Effector CD8-positive, alpha-beta T cell (primary cell): Measurements from ENCODE around the gene SYT17.

Source experiments
- DNase-seq: peaks from one replicate; lab custom pipeline; 2025; lab: John Stamatoyannopoulos, UW
- total RNA-seq, 4 experiments: gene quantifications; one replicate each; lab custom pipeline; 2026; lab: John Stamatoyannopoulos, UW

SYT17 gene, protein sequence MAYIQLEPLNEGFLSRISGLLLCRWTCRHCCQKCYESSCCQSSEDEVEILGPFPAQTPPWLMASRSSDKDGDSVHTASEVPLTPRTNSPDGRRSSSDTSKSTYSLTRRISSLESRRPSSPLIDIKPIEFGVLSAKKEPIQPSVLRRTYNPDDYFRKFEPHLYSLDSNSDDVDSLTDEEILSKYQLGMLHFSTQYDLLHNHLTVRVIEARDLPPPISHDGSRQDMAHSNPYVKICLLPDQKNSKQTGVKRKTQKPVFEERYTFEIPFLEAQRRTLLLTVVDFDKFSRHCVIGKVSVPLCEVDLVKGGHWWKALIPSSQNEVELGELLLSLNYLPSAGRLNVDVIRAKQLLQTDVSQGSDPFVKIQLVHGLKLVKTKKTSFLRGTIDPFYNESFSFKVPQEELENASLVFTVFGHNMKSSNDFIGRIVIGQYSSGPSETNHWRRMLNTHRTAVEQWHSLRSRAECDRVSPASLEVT
- 0 reads per million in 4 experiments for total RNA-seq

GRCh38 chr16:19167710-19168370 lies at the start of gene SYT17:
Gene SYT17 (plus strand): TSS chr16:19168240. CDS start chr16:19168647, 407 bp downstream.
- no peak for DNase-seq

DNA sequence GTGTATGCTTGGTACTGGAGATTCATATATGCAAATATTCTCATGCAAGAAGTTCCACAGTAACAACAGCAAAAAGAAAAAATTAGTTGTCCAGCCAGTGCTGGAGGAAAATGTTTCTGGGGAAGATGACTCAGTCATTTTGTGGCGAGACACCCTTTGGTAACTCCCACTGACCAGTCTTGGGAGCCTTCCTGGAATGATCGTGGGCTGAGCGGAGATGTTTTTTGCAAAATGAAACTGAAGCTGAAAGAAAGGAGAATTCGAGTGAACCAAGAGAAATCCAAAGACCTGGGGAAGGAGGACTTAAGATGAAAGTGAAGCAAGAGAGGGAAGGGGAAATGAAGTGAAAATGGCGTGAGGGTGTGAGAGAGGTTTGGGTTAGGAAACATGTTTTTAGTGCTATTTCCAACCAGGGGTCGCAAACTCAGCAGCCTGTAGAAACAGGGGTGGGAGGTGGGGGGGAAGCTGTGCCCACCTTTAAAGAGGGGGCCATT lies 49.1 kb upstream of the SYT17 start:
- no peak for DNase-seq

- DNase-seq, result no peak
These were observed 48.5 kb upstream of the SYT17 start for GRCh38 chr16:19119564-19119963.

GRCh38 chr16:19123535-19124178 lies 44.4 kb upstream of the SYT17 start:
- no peak for DNase-seq

- no peak for DNase-seq
These were observed 41.7 kb upstream of the SYT17 start for GRCh38 chr16:19126300-19126699.

GRCh38 chr16:19127205-19127604 lies 40.8 kb upstream of the SYT17 start:
- DNase-seq, result no peak

- DNase-seq, result no peak
These were observed 40.3 kb upstream of the SYT17 start for GRCh38 chr16:19127674-19128131.

DNA sequence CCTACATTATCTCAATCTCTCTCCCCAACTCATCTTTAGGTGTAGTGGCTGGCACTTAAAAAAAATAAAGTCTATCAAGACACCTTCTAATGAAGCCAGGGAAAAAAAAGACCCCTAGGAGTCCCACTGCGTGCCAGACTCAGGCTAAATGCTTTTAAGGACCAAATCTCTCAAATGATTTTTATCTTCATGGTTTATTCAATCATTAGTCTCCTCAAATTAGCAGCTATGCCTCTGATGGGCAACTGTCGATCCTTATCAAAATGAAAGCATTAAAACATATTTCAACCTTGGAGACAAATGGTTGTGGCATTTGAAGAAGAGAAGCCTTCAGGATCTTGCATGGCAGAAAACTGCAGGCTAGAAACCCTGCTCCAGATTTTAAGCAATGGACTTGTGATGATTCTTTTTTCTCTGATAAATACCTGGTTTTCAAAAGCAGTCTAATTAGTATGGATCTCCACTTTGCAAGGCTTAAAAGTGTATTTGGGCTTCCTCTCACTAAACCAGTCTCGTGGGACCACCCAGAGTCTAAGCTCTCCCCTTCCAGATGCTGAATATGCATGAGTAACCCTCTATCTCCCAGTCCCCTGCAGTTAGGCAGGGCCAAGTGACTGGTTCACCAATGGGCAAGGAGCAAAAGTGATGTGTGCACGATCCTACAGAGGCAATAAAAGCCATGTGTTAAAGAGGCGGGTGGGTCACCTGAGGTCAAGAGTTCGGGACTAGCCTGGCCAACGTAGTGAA lies 39.4 kb upstream of the SYT17 start:
- DNase-seq, result no peak

DNA sequence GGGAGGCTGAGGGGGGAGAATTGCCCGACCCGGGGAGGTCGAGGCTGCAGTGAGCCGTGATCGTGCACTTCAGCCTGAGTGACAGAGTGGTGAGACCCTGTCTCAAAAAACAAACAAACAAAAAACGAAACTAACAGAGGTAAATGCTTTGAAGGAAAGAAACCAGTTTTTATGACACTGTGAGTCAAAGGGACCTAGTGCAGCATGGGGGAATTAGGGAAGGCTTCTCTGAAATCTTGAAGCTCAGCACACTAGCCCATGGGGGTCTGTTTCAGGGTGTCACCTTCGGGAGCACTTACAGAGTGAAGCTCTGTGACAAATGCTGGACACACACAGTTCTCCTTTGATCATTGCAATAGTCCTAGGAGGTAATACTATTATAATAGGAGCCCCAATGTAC lies 37.7 kb upstream of the SYT17 start:
- no peak for DNase-seq

DNA sequence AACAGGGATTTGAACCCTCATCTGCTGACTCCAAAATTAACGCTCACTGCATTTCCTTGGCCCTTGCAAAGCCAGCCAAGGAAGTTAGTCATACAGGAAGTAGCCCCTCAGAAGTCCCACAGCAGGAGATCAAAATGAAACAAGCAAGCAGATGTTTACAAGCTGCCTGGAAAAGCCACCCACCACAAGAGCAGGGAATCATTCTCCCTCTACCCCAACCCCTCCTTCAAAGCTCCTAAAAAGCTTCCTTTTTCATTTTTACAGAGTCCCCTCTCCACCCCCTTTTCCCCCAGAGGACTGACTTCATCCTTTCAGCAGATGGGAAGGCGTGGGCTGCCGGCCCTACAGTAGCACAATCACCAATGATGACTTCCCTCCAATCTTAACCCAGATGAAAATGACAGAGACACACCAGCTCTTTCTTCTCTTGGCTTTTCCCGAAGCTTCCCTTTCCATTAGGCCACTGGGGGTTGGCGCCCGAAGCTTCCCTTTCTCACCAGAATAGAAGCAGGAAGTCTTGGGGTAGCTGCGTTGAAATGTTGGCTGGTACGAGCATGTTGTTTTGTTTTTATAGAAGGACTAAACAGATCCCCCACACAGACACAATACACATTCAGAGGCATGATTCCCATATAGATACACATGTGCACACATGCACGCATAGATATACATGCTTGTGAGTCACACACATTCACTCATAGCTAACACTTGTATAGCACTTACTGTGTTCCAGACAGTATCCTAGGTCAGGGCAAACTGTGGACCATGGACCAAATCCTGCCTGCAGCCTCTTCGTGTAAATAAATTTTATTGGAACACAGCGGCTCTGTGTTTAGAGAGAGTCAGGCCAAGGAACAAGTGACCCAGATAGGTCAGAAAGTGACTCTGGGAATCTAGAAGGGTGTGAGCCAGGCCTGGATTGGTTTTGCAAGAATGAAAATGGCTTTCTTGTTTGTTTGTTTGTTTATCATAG lies 36.9 kb upstream of the SYT17 start:
- no peak for DNase-seq

DNA sequence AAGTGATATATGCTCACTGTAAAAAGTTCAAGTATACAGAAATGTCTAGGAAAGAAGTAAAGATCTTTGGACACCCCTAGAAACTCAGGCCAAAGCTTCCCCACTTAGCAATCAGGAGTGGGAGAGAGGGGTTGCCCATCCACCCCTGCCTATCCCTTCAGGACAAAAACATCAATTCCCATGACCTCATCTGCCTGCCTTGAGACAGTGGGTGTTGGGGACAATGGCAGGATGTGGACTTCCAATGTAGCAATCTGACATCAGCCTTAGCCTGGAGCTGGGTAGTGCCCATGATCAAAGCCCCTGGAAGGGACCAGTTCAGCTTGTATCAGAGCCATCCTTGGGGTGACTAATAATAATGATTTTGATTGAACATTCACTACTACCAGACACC lies 36.2 kb upstream of the SYT17 start:
- no peak for DNase-seq

DNA sequence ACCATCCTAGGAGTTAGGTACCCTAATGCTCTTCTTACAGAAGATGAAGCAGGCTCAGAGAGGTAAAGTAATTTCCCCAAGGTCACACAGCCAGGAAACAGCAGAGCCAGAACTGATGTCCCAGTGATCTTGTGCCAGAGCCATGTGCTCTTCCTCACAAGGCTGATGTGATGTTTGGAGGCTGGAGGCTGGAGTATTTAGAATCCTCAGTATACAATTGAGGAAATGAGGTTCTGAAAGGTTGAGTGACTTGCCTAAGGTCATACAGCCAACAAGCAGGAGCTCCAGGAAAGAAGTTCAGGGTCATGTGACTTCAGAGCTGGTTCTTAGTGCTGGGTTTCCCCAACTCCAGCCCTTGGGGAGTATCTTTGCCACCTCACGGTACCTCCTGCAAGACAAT lies 35.8 kb upstream of the SYT17 start:
- DNase-seq, result no peak

DNA sequence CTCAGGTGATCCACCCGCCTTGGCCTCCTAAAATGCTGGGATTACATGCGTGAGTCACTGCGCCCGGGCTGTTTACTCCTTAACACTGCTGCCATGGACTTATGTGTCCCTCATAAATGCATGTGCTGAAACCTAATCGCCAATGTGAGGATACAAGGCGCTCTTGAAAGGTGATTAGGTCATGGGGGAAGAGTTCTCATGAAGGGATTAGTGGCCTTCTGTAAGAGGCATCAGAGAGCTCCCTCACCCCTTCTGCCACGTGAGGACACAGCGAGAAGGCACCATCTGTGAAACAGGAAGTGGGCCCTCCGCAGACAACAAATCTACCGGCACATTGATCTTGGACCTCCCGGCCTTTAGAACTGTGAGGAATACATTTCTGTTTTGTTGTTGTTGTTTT lies 35.1 kb upstream of the SYT17 start:
- no peak for DNase-seq

GRCh38 chr16:19133600-19133999 lies 34.4 kb upstream of the SYT17 start:
- no peak for DNase-seq

- no peak for DNase-seq
These were observed 32.7 kb upstream of the SYT17 start for GRCh38 chr16:19135201-19135842.

GRCh38 chr16:19135896-19136438 lies 32.1 kb upstream of the SYT17 start:
- DNase-seq, result no peak

DNA sequence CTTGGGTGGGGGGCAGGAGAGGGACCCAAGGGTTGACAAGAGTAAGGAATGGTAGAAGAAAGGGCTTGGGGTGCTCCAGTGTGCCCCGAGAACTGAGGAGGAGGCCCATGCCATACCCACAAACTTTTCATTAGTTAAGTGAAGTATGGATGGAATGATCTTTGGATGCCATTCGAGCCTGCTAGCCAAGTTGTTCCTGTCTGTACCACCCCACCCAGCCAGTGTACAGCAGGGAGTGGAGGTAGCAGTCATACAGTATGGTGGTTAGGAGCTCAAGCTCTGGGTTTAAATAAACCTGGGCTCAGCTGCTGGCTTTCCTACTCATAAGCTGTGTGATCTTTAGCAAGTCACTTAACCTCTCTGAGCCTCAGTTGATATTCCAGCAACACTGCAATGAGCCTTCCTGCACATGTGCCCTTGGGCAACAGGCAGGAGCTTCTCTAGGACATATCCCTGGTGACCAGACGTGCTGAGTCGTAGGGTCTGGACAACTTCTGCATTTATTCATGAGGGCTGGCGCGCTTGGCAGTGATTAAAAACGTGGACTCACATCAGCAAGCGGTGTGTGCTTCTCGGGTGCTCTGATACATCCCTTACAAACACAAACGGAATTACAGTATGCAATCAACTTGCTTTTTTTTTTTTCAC lies 31.4 kb upstream of the SYT17 start:
- no peak for DNase-seq

DNA sequence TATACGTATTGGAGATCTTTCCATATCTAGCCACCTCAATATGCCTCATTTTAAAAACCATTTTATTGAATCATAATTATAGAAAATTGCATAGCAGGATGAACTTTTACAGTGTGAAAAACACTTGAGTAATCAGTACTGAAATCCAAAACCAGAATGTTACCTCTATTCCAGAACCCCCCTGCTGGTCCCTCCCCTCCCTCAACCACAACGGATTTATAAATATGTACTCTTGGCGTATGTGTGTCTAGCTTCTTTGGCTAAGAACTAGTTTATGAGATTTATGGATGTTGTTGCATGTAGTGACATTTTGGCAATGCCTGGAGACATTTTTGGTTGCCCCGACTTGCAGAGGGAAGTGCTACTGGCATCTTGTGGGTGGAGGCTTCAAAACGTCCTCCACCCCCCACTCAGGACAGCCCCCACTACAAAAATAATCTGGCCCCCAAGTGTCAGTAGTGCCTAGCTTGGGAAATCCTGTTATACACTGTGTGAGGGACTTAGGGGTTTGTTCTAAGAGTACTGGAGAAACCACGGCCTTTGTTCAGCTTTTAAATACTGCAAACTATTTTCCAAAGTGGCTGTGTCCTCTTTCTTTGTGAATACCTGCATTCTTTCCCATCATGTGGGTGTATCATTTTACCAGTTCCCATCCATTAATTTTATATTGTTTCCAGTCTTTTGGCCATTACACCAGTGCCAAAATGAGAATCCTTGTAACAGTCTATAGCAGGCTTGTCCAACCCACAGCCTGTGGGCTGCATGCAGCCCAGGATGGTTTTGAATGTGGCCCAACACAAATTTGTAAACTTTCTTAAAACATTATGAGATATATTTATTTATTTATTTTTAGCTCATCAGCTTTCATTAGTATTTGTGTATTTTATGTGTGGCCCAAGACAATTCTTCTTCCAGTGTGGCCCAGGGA lies 30.6 kb upstream of the SYT17 start:
- no peak for DNase-seq
